ENCODE results near the gene SPATC1L.
A peak's percentile ranks its signal among the peaks of the same experiment; 100 is the strongest.

SPATC1L gene

DNA sequence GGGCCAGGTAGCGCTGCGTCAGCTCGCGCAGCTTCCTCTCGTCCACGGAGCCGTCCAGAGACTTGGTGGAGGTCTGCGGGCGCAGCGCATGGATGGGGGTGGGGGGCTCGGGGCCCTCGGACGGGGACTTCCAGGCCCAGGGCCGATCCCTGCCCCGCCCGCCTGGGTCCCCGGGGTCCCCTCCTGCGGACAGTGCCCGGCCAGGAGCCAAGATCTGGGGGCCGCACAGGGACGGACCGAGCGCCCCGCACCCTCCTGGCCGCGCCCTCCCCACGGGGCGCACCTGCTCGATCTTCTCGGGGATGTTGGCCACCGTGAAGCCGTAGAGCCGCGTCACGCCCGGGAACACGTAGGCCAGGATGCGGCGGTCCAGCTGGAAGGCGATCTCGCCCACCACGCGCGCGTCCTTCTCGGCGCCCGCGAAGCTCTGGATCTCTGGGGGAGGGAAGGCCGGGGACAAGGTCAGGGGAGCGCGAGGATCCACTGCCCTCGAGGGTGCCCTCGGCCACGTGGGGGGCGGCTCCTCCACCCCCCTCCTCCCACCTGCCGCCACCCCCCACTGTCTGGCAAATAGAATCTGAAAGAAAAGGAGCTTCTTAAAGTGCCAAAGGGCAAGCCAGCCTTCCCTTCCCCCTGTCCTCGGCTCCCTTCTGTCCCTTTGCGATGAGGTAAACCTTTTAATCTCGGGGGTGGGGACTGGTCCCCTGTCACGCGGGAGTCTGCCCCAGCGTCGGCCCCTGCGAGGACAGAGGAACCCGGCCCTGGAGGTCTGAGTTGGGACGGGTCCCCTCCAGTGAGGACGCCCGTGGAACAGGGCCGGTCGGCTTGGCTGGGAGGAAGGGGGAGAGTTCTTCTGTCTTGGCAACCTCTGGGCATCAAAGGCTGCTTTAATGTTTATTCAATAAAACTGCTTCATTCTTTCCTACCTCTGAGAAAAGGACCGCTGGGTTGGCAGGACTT, 22.3 kb downstream of the SPATC1L start:
- no peak for DNase-seq (ENCODE audit: low spot score)

DNA sequence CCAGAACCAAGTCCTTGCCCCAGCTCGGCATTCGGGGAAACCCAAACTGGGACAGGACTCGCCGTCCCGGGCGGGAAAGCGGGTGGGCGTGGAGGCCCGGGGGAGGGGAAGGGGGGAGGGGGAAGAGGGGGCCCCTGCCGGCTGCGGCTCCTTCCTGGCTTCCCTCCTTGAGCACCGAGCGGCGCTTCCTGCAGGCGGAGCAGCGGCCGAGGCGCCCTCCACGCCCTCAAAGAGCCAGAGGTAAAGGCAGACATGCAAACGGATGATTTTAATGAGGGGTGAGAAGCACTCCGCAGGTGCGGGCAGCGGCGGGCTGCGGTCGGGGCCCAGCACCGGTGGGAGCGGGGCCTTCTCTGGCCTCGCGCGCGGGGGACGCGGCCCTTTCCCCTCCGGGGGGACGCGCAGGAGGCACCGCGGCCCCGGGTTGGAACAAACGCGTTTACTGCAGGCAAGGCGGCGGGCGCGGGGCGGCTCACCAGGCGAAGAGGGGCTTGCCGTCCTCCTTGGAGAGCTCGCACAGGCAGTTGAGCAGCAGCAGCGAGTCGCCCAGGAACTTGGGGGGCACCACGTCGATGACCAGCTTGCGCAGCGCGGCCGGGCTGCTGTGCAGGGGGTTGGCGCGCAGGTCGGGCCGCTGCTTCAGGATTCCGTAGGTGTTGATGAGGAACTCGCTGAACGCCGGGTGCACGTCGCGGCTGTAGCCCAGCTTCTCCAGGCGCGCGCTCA, 23.2 kb downstream of the SPATC1L start:
- DNase-seq (ENCODE audit: low spot score) = no peak

DNA sequence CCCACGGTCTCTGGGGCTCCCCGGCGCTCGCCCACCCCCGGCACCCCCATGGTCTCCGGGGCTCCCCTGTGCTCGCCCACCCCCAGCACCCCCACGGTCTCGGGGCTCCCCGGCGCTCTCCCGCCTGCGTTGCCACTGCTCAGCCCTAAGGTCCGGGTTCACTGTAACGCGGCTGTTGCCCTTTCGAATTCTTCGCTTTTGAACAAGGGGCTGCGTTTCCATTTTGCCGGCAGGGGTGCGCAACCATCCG, 23.7 kb downstream of the SPATC1L start:
- no peak for DNase-seq (ENCODE audit: low spot score)

DNA sequence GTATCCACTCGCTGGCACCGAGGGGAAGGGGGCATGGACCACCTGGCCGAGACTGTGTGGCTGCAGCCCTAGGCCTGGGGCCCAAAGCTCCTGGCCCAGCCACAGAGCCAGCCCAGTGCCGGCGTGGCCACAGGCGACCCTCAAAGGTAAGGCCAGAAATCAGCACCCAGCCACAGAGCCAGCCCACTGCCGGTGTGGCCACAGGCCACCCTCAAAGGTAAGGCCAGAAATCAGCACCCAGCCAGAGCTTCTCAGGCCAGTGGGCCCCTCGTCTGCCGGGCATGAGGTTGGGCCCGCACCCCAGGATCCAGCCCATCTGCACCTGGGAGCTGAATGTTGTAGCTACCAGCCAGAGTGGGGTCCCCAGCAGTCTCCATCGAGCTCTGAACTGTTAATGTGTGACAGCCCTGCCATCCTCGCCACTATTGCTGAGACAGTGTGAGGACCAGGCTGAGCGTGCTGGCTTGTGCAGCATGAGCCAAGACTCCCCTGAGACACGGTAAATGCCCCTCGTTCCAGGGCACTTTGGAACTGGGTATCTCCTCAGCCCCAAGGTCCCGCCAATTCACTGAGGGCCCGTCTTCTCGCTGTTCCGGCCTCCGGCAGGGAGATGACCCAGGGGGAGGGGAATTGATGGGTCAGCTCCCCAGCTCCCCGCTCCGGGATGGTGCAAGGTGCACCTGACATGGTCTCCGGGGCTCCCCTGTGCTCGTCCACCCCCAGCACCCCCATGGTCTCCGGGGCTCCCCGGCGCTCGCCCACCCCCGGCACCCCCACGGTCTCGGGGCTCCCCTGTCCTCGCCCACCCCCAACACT, 24.2 kb downstream of the SPATC1L start:
- no peak for DNase-seq (ENCODE audit: low spot score)

DNA sequence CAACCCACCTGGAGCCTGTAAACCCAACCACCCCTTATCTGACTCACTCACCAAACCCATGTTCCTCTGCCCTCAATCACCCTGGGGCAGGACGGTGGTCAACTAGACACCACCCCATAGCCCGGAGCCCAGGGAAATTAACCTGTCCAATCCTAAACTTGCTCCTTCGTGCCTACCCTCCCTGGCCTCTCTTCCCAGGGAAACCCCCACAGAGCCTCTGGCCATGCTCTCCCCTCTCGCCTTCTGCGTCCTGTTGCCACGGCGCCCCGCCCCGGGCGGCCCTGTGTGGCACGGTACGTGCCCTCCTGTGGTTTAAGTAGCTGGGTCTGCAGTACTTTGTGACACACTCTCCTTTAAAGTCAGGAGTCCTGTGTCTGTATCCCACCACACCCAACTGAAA, 24.9 kb downstream of the SPATC1L start:
- no peak for DNase-seq (ENCODE audit: low spot score)

DNA sequence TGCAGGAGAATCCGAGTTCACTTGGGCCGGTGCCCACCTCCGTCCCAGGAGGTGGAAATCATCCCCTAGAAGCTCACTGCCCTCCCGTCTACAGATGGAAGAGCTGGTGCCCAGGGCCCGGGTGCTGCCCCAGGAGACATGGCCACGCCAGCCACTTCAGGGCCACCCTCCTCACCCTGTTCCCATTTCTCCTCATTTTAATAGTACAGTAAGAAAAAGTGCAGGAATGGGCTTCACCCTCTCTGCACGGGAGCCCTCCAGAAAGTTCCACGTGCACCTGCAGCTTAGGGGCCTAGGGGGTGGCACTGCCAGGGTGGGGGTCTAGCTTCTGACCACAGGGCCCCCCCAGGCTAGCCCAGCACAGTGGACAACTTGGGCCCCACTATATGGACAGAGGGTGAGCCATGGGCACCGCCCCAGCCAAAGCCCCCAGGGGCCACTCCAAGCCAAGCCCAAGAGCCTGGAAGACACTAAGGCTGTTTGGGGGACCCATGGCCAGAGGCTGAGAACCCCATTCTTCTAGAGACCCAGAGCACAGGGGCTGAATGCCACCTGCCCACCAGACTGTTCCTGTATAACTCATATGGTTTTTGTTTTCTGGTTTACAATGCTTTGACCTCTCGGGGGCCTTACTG, 25.5 kb downstream of the SPATC1L start:
- no peak for DNase-seq (ENCODE audit: low spot score)

DNA sequence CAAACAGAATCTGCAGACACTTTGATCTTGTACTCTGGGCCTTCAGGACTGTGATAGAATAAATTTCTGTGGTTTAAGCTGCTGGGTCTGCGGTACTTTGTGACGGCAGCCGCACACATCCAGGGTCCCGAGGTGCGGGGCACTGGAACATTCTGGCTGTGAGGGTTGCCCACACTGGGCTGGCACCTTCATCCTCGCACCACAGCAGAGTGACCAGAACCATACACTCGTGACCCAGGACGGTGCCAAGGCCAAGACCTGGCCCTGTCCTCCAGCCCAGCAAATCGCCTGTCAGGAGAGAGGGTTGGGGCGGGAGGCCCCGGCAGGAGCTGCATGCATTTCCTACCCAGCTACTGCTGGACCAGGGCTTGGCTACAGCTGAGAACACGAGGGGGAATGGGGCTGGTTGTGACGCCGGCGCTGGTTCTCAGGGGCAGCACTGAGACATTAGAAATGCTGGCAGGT, 26.2 kb downstream of the SPATC1L start:
- no peak for DNase-seq (ENCODE audit: low spot score)

DNA sequence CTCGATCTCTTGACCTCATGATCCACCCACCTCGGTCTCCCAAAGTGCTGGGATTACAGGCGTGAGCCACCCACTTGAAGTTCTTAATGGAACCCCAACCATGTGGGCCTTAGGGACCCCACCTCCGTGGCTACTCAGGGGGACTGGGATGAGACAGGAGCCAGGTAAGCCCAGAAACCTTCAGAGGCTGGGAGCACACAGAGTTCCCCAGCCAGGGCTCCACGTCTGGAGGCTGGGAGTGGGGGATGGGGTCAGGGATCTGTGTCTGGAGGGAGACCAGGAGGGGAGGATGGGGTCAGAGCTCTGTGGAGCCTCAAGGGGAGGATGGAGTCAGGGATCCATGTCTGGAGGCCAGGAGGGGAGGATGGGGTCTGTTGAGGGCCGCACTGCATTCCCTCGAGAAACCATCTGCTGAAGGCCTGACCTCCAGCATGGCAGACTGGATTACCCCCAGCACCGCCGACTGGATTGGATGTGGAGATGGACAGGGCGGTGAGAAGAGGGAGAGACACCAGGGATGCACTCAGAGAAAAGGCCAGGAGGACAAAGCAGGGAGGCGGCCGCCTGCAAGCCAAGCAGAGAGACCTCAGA, 26.8 kb downstream of the SPATC1L start:
- DNase-seq (ENCODE audit: low spot score) = no peak

DNA sequence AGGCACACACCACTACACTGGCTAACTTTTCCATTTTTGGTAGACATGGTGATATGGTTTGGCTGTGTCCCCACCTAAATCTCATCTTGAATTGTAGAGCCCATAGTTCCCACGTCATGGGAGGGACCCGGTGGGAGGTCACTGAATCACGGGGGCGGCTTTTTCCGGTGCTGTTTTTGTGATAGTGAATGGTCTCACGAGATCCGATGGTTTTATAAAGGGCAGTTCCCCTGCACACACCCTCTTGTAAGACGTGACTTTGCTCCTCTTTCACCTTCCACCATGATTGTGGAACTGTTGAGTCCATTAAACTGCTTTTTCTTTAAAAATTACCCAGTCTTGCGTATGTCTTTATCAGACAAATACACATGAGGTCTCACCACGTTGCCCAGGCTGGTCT, 27.6 kb downstream of the SPATC1L start:
- no peak for DNase-seq (ENCODE audit: low spot score)

DNA sequence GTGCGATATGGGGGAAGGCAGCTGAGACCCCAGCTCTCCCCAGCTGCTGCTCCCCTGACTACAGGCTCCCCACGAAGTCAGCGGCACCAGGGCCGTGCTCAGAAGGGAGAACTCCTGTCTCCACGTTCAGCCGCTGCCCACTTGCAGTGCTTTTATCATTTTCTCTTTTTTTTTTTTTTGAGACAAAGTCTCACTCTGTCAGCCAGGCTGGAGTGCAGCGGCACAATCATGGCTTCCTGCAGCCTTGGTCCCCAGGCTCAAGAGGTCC, 27.9 kb downstream of the SPATC1L start:
- DNase-seq (ENCODE audit: low spot score) = no peak

DNA sequence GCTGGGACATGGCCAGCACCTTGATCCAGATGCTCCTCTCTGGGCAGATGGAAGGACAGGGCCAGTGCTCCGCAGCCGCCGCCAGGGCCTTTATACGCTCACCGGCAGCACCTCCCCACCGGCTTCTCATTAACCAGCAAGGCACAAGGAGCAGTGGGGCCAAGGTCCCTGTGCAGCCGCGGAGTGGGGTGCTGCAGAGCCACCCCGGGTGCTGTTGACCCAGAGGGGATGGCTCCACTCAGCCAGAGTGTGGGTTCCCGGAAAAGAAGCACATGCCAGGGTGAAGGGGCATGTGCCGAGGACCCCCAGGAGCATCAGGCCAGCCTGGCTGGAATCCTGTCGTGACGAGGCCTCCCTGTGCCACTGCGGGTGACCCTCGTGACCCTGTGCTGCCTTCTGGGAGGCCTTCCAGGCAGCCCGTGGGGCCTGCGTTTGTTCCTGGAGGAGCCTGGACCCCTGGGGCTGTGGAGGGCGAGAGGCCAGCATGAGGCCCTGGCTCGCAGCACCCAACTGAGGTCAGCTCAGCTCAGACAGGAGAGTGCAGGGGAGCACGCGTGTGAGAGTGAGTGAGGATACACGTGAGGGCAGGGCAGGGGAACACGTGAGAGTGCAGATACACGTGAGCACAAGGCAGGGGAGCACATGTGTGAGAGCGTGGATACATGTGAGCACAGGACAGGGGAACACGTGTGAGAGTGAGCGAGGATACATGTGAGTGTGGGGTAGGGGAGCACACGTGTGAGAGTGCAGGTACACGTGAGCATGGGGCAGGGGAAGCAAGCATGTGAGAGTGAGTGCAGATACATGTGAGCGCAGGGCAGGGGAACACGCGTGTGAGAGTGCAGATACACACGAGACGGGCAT, 28.5 kb downstream of the SPATC1L start, which contains the start of gene FTCD:
FTCD (minus strand) TSS at position 66 of the 864 bp plus-strand sequence; CDS start at position 10, 56 bp downstream.
- no peak for DNase-seq (ENCODE audit: low spot score)

DNA sequence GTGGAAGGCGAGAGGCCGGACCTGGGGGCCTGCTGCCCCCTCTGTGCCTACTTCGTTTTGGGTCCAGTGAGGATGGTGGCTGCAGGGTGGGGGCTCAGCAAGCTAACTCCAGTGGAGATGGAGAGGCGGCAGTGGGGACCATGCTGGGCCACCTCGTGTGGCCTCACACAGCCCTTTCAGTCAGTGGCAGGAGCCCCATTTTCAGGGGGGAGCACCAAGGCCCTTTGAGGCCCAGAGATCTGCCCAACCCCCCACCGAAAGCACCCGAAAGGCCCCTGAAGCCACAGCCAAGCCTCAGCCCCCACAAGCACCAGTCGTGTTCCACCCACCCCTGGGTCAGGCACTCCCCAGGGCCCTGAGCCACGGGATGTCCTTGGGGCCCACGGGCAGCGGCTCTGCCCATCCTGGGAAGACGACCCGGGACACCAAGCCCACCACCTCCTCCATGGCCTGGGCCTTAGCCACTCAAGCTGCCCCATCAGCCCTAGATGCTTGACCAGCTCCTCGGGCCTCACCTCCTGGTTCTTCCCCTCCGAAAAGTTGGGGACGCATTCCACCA, 29.2 kb downstream of the SPATC1L start:
- no peak for DNase-seq (ENCODE audit: low spot score)

DNA sequence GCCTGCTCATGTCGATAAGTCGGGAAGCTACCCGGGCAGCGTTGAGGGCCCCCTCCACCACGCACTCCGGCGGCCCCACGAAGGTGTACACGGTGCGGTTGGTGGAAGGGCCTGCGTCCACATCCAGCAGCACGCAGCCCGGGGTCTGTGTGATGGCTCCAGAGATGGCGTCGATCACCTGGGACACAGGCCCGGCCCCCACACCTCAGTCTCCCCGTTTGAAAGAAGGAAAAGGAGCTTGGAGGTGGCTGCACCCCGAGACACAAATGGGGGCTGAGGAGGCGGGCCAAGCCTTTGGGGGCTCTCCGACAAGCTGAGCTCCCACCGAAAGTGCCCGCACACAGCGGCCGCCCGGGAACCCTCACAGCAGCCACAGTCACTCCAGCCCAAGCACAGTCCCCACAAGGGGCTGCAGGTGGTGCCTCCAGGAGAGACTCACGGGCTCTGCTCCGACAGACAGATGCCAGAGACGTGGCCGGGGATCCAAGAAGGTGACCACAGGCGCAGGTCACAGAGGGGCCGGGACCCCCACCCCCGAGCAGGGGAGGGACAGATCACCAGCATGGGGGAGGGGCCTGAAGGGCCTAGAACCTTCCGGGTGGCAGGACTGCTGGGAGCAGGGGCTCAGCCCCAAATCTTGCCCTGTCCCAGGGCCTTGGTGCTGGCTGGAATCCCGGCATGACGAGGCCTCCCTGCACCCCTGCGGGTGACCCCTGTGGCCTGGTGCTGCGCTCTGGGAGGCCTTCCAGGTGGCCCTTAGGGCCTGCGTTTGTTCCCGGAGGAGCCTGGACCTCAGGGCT, 29.9 kb downstream of the SPATC1L start:
- DNase-seq (ENCODE audit: low spot score) = no peak

DNA sequence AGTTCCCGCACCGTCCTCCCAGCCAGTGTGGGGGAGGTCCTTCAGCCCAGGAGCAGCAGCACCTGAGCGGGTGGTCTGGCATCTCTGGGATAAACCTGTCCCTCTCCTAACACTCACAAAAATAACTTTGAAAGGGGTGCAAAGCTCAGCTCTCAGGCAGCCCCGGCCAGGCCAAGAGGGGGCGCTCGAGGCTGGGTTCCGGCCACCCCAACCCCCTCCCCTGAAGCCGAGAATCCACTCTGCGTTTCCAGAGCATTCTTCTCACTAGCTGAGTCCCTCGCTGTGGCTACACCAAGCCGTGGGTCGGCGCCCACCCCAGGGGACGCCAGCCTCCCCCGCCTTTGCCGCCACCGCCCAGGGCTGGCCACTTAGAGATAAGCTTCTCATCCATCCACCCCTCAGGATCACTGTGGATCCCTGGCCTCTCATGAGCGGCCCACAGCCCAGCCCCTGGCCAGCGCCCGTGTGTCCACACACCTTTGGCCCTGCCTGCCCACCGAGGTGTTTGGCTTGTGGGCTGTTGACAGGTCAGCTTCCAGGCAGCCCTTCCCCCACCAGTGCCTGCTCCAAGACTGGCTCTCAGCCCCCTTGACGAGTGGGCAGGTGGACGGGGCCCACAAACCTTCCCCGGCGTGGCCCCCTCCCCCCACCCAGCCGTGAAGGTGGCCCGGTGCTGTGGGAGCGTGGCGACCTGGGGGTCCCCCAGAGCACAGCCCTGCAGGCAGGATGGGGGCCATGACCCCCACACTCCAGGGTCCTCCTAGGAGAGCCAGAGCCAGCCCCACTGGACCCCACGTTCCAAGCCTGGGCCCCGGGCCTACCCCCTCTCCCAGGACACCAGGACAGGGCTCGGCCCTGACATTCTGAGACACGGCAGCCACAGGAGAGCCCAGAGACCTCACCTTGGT, 30.8 kb downstream of the SPATC1L start:
- DNase-seq (ENCODE audit: low spot score) = peak; percentile 17

DNA sequence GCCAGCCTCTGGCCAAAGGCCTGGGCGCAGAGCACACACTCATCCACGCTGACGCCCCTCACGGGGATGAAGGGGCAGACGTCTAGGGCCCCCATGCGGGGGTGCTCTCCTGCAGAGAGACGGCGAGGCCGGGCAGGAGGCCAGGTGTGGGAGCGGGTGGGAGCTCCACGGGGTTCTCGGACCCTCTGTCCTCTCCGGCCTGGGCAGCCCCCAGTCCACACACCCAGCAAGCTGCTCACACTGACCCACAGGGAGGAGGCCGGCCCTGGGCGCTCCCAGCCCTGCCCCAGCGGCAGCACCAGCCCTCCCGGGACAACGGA, 31.4 kb downstream of the SPATC1L start:
- DNase-seq (ENCODE audit: low spot score) = no peak

DNA sequence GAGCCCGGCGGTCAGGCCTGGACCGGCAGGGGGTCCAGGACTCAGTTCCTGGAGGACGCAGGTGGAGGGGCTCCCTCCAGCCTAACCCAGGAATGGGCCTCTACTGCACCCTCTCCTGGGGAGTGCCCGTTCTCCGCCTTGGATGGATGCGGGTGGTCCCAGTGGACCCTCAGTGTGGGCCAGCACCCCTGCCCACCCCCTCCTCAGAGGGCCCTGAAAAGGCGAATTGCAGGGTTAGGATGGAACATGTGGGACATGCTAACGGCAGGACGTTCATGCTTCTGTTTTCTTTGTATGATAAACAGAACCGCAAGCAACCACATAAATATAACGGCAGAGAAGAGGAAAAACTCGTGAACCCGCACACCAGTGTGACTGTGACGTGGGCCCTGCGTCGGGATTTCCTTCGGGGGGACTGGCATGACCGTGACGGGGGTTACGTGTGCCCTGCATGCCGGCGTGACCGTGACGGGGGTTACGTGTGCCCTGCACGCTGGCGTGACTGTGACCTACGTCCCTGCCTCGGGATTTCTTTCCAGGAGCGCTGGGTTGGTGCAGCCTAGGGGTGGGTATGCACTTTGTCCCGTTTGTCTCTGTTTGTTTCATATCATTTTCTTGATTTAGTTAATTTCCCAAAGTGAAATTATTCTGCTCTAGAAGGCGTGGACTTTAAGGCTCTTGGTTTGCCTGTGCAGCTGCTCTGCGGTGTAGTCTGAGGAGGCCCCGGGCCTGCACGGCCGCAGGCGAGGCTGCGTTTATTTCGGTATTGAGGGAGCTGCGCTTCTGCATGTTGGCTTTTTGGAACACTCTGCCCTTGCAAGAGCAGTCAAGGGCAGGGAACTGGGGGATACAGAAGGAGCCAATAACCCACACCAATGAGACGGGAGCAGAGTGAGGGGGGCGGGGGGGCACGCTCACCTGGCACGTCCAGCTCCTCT, 32.0 kb downstream of the SPATC1L start:
- DNase-seq (ENCODE audit: low spot score) = no peak

DNA sequence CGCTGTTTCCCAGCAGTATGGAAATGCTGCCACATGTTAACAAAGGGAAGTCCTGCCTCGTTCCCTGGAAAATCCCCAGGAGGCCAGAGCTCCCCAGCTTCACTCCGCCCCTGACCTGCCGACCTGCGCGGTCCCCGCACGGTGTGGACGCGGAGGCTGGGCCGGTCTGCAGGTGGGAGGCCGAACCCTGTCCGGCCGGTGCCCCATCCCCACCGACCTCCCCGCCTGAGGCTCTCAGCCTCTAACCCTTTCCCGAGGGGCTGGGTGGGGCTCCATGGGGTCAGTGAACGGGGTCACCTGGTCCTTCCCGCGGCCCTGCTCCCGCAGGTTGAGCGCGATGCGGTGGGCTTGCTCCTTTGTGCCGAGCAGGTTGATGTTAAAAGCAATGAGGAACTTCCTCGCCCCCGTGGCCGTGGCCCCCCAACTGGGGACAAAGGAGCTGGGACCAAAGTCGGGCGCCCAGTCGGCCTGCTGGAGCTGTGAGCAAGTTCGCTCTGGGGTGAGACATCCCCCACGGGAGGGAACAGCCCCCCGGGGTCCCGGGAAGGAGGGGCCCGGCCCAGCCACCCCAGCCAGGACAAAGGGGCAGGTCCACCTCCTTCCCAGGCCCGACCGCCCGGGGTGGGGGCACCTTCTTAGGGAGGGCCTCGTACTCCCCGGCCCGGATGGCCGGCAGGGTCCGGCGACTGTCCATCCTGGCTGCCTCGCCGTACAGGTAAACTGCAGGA, 32.8 kb downstream of the SPATC1L start:
- DNase-seq (ENCODE audit: low spot score) = no peak
